Mammary epithelial cell (primary cell): ENCODE results near the gene PDCD7.

Experiments
- CTCF ChIP-seq, 2 donors: IDR thresholded peaks in 1 of 2; conservative IDR thresholded peaks in 1 of 2; 2 replicates each; pipeline ENCODE4 v1.5.1; 2011 to 2012; ENCODE audit warnings: inconsistent platforms in 2 of 2, low read length in 2 of 2, mild to moderate bottlenecking in 2 of 2, control low read depth in 1 of 2, low read depth in 1 of 2; ENCODE audit not compliant: insufficient read depth in 1 of 2; ENCODE audit errors: extremely low read depth in 1 of 2
- EZH2 ChIP-seq: IDR thresholded peaks from 2 replicates; pipeline ENCODE4 v1.6.1; 2012; ENCODE audit warnings: low read length, inconsistent platforms, borderline replicate concordance

DNA sequence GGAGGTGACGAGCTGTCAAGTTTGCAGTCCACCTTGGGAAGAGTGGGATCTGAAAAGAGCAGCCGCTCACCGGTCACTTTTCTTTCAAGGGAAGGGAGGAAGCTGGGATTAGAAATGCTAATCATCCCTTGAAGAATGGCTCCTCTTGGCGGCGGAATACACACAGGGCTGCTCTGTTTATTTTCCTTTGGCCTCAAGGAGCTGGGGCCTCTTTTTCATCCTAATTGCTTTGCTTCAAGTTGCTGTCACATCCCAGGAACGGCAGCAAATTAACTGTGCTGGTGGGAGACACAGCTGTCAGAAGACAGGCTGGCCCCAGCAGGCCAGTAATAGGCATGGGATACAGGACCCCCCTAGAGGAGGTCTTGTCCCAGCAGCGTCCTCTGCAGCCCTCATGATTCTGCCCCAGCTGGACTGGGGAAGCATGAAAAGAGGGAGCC lies 50.3 kb downstream of the PDCD7 start:
- TF ChIP-seq CTCF (conservative IDR thresholded peaks at IDR 0.05 in 1 of 2, IDR thresholded peaks at IDR 0.05 in 1 of 2; ENCODE audit: extremely low read depth in 1 of 2, insufficient read depth in 1 of 2, low read depth in 1 of 2, low read length in 2 of 2): no peak
- TF ChIP-seq EZH2: no peak
